Fibroblast of peridontal ligament (primary cell): ENCODE data around the gene RHOB.

ENCODE experiments used
- DNase-seq: peaks from one replicate; pipeline ENCODE4 v3.0.0-alpha.2; 2010; ENCODE audit errors: extremely low read depth

Gene RHOB

DNA sequence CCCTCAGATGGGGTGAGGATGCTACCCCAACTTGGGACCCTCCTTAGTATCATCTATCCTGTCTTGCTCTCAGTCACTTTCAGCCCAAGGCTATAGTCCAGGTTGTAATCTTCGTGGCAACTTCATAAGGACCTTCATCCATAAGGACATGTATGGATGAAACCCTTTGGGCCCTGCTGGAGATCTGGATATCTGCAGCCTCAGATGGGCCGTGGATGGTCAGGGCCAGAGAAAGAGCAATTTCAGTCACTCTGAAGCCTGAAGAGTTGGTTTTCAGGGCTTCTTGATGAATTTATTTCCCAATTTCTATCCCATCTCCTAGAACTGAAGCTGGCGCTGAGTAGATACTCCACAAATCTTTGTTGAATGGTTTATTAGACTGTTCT lies 28.7 kb downstream of the RHOB start:
- DNase-seq: no peak

GRCh38 chr2:20476481-20476880 lies 29.6 kb downstream of the RHOB start:
- DNase-seq: no peak

GRCh38 chr2:20476950-20477349 lies 30.1 kb downstream of the RHOB start:
- DNase-seq: no peak

DNA sequence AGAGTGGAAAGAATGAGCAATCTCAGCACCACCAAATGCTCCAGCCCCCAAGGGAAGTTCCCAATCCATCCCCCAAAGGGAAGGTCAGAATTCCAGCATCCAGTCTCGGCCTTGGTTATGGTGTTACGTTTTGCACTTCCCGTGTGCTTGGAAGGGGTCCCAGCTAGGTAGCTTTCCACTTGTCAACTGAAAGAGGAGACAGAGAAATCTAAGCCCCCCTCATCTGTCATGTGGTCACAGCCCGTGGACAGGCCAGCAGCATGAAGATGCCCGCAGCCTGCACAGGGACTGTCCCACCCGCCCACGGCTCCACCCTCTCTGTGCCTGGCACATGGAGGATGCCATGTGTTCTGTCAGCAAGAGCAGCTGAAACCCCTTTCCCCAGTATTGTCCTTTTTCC lies 32.1 kb downstream of the RHOB start:
- DNase-seq: no peak

DNA sequence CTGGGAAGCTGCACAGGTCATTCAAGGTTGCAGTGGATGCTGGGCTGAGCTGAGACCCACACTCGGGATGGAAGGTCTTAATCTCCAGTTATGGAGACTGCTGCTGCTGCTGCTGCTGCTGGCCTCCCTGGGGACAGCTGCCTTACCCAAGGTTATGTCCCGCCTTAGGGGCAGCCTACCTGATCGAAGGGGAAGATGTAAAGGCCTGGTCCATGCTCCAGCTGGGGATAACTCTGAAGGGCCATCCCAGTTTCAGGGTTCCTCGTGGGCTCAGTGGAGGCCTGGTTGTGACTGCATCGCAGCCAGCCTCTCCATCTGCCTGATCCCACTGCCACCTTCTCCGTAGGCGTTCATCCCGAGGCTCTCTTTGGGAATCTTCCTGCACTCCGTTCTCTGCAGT lies 33.0 kb downstream of the RHOB start:
- no peak for DNase-seq

- DNase-seq: no peak
Observed at GRCh38 chr2:20480913-20481312, 34.0 kb downstream of the RHOB start.

GRCh38 chr2:20481798-20482405 lies 35.0 kb downstream of the RHOB start:
- DNase-seq: no peak

DNA sequence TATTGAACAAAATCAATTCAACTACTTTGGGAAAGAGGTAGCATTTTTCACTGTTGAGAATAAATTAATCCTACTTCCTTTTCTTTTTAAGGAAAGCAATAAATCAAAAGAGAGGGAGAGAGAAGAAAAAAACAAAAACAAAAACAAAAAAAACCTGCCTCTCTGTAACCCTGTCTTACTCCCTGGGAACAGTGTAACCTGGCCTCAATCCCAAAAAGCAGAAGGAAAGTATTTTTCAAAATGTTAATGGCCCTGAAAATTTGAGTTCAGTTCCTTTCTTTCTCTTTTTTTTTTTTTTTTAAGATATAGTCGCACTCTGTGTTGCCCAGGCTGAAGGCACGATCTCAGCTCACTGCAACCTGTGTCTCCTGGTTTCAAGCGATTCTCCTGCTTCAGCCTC lies 35.9 kb downstream of the RHOB start:
- no peak for DNase-seq

DNA sequence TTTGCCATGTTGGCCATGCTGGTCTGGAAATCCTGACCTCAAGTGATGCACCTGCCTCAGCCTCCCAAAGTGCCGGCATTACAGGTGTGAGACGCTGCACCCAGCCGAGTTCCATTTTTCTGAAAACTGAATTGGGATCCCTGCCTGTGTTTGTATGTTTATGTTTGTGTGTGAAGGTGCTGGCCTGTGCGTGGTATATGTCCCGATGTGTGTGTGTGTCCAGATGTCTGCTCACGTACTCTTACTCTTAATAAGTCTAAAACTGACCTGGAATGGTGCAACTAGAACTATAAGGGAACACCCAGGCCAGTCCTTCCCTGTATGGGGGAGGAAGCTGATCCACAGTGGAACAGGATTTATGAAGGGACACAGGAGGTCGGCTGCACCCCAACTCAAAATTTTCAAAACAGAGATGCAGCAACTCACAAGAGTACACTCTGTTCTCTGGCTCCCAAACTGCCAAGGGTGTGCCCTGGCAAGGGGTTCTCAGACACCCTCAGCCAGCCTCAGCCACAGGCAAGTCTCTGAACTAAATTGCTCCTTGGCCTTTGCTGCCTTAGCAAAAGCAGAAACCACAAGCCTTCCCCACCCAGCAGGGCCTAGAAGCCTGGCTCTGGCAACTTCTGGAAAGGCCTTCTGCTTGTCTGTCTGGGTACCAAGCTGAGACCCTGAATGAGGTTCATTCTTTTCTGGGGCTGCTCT lies 36.5 kb downstream of the RHOB start:
- peak; percentile 27 for DNase-seq

DNA sequence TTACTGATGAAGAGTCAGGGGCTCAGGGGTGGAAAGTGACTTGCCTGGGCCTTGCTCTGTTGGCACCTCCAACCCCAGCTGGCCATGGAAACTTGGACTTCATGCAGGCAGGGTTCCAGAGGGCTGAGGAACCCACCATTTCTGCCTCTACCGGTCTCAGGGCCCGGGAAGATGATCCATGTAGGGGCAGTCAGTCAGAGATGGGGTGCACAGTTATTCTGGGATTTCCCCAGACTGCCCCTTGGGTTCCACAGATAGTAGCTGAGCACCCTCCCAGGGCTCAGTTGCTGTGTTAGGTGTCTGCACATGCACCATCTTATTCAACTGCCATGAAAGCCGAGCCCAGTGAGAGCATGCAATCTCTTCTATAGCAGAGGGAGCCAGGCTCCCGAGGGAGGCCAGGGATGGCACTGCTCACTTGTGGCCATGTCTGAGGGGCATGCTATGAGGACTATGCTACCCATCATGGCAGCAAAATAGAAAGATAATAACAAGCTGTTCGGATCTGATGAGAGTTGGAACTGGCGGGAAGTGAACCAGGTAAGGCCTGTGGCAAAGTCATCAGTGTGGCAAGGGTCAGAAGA lies 37.3 kb downstream of the RHOB start:
- no peak for DNase-seq

DNA sequence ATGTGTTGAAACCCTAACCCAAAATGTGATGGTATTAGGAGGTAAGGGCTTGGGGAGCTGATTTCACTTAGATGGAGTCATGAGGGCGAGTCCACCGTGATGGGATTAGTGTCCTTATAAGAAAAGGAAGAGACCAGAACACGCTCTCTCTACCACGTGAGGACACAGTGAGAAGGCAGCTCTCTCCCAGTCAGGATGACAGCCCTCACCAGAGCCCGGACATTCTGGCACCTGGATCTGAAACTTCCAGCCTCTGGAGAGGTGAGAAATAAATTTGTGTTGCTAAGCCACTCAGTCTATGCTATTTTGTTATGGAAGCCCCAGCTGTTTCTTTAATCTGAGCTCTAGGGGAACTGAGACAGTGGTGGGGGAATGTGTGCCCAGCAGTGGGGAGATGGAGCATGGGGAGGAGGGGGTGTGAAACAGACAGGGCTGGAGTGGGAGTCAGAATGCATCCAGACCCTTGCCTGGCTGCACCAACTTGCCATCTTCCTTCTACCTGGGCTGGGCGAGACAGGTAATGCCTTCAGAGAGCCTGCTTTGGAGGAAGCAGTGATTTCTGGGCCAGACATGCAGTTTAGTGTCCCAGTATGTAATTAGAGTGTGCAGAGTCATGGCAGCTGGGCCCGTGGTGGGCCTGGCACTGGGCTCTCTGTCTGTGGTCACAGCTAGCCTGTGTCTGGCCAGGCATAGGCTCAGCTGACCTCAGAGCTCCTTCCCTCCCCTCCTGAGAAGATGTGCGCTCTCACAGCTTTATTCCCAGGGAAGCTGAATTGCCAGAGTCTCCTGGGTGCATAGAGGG lies 38.1 kb downstream of the RHOB start:
- DNase-seq: no peak

GRCh38 chr2:20485612-20486388 lies 38.9 kb downstream of the RHOB start:
- DNase-seq: no peak

DNA sequence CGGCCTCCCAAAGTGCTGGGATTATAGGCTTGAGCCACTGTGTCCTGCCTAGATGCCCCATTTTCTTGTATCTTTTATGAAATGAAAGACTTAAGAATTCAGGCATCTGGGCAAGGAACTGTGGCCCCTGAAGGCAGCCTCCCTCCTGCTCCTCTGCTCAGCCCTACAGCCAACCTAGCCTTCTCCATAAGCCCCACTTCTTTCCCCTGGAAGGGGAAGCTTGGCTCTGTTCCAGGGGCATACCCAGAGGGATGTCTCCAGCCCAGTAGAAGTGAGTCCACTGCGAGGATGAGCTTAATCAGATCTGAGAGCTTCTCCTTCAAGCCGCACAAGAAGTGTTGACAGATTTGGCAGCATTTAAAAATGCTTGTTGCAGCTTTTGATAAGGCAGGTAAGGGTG lies 39.7 kb downstream of the RHOB start:
- DNase-seq: no peak

DNA sequence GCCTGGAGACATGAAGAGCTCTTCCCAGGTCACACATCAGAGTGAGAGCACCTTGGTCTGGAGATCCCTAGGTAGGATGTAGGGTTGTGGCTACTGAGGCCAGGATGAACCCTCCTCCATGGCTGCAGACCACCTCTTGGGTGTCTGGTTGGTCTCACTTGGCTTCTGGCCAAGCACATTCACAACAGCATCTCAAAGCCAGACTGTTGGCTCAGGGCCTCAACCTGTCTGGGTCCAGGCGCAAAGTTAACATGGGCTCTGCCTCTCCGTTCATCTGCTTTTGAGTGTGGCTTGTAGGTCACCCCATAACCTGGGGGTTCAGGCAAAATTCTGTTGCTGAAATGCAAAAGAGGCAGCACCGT lies 40.1 kb downstream of the RHOB start:
- DNase-seq: no peak

DNA sequence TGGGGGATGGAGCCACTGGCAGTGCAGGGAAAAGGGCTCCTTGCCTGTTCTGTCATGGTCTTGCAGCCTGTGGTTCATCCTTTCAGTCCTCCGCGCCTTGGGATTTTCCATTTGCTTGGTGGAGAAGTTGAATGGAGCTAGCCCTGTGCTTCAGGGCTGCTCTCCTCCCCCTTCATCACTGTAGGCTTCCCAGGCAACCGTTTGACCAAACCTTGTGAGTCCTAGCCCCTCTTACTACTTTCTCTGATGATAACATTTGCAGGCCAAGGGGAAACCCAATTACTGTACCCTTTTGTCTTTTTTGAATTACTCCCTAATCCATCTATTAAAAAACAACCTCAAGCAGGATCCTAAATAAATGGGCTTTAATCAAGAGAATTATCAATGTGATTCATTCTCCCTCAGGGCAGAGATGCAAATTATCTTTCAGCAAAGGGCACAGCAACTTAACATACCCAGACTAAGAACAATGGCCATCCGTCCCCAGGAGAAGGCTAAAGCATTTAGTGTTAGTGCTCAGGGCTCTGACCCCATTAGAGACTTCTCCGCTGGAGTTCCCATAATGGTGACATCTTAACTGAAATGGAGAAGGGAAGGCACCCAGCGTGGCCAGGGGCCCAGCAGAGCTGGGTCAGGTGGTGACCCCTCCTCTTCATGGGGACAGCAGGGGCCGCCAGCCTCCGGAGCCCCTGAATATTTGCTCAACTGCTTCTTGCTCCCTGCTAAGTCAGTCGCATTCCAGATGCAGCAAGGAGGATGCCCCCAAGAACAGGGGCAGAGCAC lies 40.7 kb downstream of the RHOB start:
- DNase-seq: no peak

GRCh38 chr2:20488201-20488641 lies 41.3 kb downstream of the RHOB start:
- DNase-seq: no peak

- no peak for DNase-seq
Observed at GRCh38 chr2:20488782-20489181, 41.9 kb downstream of the RHOB start.

GRCh38 chr2:20490300-20491181 lies 43.7 kb downstream of the RHOB start:
- peak; percentile 24 for DNase-seq

DNA sequence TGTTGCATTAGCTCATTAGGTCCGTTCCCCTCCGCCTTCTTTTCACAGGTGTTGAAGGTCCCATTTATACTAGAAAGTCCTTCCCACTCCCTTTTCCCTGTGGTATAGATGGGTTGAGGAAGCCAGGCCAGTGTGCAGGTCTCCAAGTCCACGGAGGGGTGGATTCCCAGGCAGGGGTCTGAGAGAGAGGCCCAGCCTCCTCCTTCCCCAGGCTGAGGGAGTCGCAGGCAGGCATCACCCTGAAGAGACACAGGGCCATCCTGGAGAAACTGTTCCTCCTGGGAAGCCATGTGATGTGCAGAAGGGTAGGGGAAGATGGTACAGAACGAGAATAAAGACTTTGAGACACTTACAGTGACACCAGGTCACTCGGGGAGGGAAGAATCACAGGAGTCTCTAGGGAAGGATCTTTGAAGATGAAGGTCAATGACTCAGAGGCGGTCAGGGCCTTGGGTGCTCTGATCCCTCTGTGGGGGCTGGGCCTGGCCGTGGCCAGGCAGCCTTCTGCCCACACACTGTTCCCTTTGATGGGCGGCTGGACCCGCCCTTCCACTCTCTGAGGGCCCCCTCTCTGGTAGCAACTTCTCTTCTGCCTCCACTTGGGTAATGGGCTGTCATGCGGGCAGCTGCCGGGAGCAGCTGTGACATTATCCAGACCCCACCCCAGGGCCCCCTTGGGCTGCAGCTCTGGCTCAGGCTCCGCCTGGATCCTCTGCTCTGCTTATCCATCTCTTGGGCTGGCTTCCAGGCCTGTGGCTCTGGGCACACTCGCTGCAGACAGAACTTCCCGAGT lies 45.1 kb downstream of the RHOB start:
- no peak for DNase-seq
